ENCODE measurements around the gene RAPGEF5.

Gene RAPGEF5

DNA sequence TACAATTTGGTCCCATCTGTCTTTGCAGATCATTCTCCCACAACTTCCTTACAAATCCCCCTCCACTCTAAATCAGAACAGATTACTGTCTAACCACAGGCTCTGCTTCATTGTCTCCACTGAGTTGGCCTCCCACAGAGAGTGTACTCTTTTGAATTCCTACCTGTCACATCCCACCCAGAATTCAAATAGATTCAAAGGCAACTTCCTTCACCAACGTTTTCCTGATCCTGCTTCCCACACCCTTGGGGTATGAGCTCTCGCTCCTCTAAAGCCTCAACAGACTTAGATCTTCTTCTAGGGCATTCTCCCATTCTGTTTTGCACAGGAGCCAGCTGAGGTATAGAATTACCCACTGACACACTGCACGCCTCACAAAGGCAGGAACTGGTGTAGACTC, 213.5 kb downstream of the RAPGEF5 start:
- no peak for DNase-seq

DNA sequence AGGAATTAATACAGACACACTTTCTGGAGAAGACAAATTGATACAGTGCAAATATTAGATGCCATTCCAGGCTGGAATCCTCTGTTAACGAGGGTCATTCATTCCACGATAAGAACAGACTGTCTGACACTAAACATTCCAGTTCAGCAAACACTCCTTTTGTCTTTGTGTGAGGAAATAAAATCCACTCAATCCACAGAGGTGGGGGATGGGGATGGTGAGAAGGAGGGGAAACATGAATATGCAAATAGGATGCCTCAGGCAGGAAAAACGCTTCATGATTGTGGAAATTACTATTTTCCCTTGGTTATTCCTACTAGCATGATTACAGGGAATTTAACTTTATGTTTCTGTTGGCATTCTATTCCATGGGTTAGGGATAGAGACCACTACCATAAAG, 214.4 kb downstream of the RAPGEF5 start:
- DNase-seq = no peak

DNA sequence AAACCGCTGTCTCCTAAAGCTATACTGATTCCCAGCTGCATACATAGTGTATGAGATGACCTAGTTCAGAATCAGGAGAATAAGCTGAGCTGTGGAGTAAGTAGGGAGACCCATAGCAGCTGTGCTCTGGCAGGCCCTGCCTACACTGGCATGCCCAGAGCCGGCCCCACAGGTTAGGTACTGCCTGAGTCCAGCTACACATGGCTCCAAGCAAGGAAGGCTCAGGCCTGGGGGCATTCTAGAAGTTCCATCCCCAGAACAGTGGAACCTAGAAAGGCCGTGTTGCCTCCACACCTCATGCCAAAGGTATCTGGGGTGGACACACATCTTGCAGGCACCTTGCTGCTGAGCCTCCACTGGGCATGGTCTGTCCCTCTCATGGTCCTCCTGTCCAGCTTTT, 215.6 kb downstream of the RAPGEF5 start:
- DNase-seq = no peak

DNA sequence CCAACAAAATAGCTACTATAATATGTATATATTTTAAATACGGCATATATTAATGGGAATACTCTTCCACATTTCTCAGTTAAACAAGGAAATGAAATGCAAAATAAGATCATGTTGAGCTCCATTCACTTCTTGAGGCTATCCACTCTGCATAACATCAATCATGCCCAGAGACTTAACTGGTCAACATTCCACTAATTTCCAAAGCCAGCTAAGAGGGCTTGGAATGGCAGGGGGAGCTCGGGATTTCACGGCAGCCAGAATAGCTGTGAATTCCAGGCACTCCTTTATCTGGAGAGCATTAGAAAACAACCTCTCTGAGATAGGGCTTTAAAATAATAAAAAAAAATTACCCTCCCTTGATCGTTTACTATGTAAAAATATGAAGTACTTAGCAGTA, 216.4 kb downstream of the RAPGEF5 start:
- DNase-seq = no peak

DNA sequence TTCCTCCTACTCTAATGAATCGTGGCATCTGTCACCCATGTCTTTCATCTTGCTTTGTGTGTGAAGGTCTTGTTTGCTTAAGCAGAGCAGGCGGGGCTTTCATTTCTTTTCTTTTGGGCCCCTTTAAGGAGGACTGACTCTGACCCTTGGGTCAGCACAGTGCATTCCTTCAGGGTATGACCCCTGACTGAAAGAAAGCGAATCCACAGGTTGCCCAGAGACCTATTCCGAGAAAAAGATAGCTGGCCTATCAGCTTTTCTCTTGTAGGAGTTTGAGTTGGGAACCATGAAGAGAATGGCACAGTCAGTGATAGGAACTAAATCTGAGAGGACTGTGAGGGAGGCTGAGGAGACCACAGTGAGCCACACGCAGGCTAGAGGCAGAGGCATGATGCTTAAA, 218.1 kb downstream of the RAPGEF5 start:
- DNase-seq = no peak

DNA sequence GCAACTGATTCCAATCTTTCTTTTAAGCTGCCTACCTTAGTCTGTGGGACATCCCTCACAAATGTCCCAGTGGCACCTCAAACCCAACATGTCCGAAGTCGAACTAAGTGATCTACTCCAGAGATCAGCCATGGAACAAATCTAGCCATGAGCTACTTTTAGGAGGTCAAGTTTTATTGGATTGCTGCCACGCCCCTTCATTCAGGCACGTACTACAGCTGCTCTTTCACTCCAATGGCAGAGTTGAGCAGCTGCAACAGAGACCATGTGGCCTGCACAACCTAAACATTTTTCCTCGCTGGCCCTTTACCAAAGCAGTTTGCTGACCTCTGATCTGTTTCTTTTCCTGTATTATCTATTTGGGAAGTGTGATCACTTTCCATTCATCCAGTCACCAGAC, 218.8 kb downstream of the RAPGEF5 start:
- DNase-seq = no peak

DNA sequence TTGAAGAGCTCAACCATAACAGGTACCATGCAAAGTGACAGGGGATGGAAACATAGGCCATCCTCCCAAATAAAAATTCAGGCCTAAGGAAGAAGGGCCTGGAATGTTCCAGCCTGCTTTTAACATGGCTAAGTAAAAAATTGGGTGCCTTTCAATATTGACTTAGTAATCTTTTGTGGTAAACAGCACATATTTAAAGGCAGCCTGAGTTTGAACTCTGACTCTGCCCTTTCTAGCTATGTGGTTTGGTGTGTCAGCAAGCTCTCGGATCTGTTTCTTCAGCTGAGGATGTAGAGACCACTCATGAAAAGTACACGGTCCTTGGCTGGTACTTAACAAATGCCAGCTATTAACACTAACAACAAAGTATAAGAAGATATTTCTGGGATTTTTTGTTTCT, 219.5 kb downstream of the RAPGEF5 start:
- DNase-seq = no peak

DNA sequence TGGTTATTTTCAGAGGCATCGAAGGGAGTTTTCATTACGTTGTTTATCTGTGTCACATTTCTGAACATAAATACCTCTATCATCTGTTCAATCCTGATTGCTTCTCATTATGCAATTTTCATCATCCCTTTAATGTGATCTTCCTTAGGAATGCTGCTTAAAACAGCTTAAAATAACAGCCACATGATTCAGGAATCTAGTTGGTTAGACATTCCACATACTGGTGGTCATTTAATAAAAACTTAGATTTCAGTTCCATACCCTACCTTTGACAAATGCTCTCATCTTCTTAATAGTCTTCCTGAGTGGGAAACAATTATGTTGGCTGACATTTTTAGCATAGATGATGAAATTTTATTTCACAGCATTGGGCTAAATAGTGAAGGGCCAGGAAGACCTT, 219.9 kb downstream of the RAPGEF5 start:
- no peak for DNase-seq

DNA sequence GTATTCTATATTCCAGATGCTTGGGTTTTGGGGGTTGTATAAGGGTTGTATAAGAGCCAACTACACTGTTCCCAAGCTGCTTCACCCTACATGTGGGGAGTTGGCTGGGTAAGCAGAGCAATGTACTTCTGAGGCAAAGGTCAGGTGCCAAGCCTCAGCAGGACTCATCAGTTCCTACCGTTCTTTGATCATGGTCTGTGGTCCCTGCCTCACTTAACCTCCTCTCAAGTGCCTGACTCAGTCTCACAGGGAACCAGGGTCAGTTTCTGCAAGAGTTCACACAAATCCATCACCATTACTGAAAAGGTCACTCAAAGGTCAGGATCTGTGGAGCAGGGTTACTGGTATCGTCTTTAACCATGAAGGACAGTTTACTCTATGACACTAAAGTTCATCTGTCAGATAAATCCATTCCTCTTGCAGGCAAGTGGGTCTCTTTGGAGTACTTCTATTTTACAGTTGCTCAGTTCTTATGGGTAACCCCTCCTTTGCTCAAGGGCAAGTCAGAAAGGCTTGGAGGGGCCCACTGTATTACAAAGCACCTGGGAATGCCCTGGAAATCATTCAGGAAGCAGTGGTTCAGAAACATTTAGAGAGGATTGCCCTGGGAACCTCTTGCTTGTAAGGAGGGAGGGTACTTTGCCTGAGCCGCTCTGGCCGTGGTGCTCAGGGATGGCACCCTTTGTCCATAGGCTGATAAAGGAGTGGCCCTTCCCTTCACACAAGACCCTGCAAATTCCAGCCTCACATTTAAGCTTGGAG, 227.0 kb downstream of the RAPGEF5 start:
- DNase-seq = no peak

DNA sequence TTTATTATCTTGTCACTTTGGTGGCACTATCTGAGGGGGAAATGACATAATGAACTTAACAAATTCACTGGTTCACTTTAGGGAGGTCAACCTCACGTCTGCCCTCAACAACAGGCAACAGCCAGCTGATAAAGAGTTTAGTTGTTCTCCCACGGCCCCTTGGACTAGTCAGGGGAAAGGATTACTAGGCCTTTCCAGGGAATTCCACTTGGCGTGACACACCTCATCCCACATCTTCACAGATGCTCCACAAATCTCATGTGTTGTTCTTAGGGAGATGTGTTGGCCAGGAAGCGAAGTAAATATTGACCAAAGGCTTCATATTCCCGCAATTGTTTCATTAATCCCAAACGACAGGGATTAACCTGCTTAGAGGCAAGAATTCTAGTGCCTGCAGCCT, 227.8 kb downstream of the RAPGEF5 start:
- no peak for DNase-seq

DNA sequence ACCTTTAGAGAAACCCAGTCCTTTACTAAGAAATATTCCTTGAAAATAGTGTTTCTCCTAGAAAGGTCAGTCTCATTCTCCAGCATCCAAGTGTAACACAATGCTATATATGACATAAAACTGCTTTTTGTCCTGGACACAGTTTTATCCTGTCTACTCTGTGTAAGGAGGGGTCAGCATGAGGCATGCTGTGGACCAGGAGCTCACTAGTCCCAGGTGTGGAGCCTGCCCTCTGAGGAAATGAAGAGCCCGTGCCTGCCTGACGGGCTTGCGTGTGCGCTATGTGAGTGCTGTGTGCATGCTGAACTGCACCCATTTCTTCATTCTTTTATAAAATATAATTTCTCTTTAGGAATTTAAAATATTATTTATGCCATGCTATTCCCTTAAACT, 228.4 kb downstream of the RAPGEF5 start:
- no peak for DNase-seq

DNA sequence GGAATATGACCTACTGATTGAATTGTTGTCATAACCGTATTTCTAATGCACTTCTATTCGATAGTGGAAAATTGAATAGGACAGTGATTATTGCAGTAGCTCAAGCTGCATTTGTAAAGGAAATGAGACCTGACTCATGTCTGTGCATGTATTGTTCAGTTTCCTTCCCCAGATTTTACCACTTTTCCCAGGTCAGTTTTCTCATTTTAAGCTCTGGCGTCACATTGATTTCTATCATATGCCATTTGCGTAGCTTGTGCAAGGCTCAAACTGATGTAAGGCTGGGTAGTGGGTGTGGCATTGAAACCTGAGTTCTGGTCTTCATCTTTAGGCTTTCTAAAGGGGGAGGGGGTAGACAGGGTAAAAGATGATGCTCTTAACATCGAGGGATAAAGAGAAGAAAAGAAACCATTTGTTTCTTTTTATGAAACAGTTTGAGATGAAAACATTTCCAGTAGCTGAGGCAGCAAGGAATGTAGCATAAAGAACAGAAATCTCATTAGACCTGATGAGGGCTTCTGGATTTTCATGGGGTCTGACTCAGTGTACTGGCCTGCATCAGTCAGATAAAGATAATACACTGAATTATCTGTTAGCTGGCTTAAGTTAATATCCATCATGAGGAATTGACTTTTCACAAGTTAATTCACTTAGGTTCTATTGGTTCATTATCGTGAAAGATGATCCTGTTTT, 229.0 kb downstream of the RAPGEF5 start:
- no peak for DNase-seq

DNA sequence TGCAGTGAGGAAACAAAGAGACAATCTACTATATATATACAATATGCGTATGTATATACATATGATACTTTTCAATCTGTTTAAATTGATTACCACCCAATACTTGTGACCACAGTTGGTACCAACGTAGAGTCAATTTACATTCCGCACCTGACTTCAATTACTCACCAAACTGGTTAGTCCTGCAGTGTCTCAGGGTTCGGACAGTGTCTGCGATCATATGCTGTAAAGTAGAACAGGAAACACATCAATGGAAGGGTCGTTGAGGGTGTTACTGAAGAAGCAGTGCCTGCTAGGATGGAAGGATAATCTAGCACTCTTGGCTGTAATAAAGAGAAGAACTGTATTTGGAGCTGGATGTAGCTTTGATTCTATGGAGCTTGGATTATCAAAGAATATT, 231.5 kb downstream of the RAPGEF5 start:
- DNase-seq = no peak

DNA sequence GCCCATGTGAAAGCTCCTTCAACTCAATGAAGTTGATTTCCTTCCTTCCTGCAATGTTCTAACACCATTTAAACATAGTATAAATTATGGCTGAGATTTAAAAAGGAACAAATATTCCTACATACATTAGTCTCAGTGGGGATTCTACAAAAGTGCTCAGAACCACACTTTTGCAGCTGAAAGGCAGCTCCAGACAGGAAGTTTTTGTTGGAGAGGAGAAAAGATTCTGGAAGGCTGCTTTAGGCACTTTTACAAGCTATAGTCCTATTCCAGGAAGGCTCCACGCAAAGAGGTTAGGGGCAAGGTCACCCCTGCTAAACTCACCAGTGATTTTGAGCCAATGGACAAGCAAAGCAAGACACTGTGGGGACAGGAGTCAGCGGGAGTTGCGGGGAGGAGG, 232.0 kb downstream of the RAPGEF5 start:
- no peak for DNase-seq

DNA sequence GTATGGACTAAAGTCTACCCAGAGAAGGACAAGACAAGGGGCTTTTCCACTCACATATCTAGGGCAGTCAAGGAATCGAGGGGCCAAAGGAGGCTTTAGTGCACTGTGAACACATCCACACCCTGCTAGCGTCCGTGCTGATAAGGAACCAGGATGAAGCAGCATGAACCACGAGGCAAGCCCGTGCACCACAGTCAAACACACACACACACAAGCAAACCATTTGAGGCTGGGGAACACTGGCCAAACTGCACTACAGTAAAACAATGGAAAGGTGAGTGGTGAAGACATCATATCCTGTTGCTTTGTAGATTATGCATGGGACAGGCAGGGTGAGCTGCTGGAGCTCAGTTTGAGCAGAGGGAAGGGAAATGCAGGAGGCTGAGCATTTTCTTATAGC, 233.8 kb downstream of the RAPGEF5 start:
- no peak for DNase-seq

DNA sequence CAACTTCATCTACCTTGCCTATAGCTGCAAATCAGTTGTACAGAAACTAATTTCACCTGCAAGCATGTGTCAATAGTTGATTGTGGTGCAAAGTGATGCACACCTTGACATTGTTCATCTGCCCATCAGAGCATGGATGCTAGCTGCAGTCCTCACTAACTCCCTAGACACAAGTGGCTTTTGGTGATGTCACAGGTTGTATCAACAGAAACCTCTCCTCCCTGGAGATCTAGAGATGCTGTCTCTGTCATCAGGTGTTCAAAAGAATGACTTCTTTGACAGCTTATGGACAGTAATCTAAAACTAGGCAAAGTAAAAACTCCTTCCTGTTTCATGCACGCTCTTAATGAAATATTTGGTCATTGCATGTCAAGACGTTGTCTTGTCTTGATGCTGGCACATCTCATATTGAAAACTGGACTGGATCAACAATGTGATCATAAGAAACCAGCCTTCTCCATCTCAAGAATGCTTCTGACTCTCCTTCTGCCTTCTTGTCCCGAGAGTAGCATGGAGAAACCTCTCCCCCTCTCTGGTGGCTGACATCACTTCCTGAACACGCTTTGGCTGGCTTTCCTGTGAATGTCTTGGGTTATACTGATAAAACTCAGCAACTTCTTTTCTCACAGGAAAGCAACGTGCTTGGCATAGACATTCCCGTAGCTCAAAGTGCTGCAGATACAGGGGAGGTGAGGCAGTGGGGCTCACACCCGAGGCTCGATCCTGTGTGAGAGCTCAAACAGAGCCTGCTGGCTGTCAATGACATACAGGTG, 235.1 kb downstream of the RAPGEF5 start:
- DNase-seq = peak; percentile 6

DNA sequence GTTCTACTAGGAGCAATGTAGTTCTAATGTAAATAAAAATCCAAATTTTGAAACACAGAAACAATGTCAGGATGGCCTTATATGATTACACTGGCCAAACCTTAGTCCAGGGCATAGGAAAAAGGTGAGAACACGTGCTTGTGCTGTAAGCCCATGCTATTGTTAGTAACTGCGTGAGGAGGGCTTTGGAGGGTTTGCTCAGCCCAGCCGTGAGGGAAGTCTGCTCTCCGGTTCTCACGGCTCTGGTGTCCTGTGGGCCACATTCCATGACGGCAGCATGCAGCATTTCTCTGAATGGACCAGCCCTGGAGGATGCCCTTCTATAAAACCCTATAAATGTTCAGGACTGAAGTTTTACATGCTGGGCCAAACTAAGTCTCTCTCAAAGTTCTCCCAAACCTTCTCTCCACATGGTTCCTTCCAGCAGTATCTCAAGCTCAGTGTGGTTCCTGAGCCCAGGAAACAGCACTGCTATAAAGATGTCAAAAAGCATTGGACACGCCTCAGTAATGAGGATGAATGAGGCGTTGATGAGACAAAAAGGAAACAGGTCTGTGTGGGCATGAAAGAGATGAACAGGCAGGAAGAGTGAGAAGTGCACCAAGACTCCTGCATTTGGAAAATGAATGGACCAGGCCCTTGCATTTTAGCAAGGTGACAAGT, 236.4 kb downstream of the RAPGEF5 start:
- DNase-seq = no peak

DNA sequence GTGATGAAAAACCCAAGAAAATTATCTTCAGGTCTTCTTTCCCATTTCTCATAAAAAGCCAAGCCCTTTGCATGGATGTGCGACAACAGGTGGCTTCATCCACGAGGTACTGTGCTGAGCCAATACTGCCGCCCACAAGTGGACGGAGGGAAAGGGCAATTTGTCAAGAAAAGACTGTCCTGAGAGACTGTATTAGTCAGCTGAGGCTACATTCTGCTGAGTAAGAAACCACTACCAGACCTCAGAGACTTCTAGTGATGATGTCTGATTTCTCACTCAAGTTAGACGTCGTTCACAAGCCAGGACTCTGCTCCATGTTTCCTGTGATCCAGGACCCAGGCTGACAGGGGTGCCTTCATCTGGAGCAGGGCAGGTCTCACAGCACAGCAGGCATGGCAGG, 239.7 kb downstream of the RAPGEF5 start:
- DNase-seq = no peak

DNA sequence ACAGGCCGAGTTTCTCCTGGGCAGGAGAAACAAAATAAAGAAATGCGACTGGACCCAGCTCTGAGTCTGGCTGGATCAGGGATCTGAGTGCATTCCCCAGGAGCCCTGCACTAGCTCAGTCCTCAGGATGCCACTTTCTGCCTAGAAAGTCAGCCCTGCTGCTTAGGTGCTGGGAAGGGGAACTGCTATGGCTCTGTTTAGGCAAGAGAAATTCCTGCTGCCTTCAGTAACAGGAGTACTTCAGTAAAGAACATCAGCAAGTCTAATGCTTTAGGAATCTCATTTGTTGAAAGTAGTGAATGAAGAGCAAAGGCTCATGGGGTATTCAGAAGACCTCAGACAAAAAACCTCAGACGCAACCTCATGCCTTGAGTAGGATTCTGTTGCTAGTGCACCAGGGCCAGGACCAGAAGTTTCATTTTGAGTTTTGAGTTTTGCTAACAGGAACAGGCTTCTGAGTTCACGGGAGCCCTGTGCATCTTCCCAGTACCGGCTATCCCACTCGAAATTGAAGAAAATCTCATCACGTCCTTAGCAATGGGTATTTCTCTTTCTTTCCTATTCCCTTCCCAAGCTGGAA, 240.4 kb downstream of the RAPGEF5 start:
- DNase-seq = no peak

DNA sequence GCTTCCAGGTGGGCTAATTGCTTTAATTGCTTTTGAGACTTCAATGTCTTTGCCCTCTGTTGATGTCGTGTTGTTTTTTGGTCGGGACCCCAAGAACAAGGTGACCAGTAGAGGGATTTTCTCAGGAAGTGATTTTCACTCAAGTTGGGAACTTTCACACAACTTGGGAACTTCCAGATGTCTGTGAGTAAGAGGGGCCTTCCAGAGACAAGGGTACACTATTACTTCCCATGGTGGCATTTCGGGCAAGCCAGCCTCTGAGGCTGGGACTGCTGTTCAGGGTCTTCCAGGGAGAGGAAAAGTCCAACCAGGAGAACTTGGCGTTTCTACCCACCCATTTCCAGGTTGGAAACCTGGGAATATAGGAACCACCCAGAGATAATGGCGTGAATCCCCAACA, 241.3 kb downstream of the RAPGEF5 start:
- no peak for DNase-seq

DNA sequence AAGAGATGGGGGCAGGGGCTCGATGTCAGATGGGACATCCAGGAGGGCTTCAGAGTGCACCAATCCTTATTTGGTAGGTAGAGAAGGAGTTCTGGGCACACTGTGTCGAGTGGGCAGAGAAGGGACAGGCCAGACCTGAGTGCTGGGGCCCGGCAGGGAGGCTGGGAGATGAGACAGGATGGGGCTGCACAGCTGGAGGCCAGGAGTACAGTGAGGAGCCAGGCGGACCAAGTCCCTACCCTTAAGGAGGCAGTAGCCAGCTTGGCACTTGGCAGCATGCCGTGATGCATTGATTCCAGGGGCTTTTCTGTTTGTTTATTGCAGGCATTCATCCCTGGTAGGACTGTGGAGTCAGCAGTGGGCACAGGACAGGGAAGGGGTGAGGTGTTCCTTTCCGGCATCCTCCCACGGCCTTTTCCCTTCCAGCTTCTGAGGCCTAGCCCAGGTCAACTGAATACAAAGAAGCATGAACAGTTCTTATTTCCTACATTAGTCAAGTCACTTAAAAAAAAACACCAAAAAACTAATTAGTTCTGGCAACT, 242.4 kb downstream of the RAPGEF5 start:
- DNase-seq = no peak

DNA sequence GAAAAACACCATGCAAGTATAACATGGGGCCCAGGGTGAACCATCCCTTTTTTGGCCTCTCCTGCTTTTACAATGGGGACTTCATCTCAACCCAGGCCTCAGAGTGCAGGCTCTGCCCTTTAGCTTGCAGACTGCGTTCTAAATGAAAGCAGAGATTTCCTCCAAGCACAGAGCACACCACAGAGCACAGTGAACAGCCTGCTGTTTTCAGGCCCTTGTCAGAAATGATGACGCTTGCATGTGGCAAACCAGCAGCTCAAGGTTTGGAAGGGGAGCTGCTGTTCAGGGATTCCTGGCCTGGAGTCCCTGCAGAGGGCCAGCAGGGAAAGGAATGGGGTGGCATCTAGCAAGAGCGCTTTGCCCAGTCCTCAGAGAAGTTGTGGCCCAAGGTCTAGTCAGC, 243.9 kb downstream of the RAPGEF5 start:
- DNase-seq = no peak

DNA sequence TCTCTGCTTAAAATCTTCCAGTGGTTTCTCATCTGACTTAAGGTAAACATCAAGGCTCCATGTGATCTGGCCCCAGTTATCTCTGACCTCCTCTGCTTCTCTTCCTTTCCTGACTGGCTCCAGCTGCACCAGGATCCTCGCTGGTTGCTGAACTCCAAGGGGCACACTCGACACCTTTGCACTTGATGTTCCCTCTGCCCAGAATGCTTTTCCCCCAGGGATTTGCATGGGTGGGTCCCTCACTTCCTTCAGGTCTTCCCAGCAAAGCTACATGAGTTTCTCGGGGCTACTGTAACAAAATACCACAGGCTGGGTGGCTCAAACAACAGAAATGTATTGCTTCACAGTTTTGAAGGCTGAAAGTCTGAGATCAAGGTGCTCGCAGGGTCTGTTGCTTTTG, 245.3 kb downstream of the RAPGEF5 start:
- DNase-seq = no peak

All from CD4-positive, alpha-beta T cell treated with Interleukin-17A for 1 hour (primary cell).